Activated naive CD4-positive, alpha-beta T cell treated with anti-CD3 and anti-CD28 coated beads, Interleukin-2, amount 10 ng/mL, durations not matched to agents 7 days and 5 days (primary cell): ENCODE data around the gene TRIM39.
A peak's percentile ranks its signal among the peaks of the same experiment; 100 is the strongest.
"Not testable (repeated sequence)": the region's sequence is repeated elsewhere in the genome, so short reads cannot be mapped to it uniquely, and the experiment has no call there.

Experiments used
- CTCF ChIA-PET: fragments of 350-600 bp; sonication (Branson Sonifier 250); formaldehyde crosslinking; loops from one replicate; lab custom pipeline; 2021; ENCODE audit warnings: antibody characterized with exemption; lab: Charles Lee
- DNase-seq: peaks from one replicate; pipeline ENCODE4 v3.0.0-alpha.2; 2020
- H3K27ac Mint-ChIP-seq: one replicate; pipeline ENCODE4 v1.8.0; 2021; ENCODE audit warnings: mild to moderate bottlenecking, moderate library complexity, mixed read lengths
- H3K27me3 Mint-ChIP-seq: one replicate; pipeline ENCODE4 v1.8.0; 2021; ENCODE audit warnings: mild to moderate bottlenecking, mixed read lengths
- H3K36me3 Mint-ChIP-seq: one replicate; pipeline ENCODE4 v1.8.0; 2021; ENCODE audit warnings: mixed read lengths
- H3K4me1 Mint-ChIP-seq: one replicate; pipeline ENCODE4 v1.8.0; 2021; ENCODE audit warnings: mixed read lengths
- H3K4me3 Mint-ChIP-seq: one replicate; pipeline ENCODE4 v1.8.0; 2021; ENCODE audit warnings: mild to moderate bottlenecking, moderate library complexity, mixed read lengths
- H3K9me3 Mint-ChIP-seq: one replicate; pipeline ENCODE4 v1.8.0; 2021; ENCODE audit warnings: mixed read lengths

TRIM39 gene

GRCh38 chr6:30361661-30362060, 34.9 kb downstream of the TRIM39 start:
- Mint-ChIP-seq H3K36me3 (no peaks in the 10 kb centered on the region), H3K4me3 (no peak overlapping the region), H3K4me1 (peaks cover 8% of the 10 kb centered on the region), H3K27ac (no peak overlapping the region), H3K9me3 (no peaks in the 10 kb centered on the region), H3K27me3 (peaks cover 80% of the 10 kb centered on the region)
- DNase-seq: no peak
- CTCF ChIA-PET: no interaction called here

- Mint-ChIP-seq H3K36me3 (no peaks in the 10 kb centered on the region), H3K27me3 (peaks cover 75% of the 10 kb centered on the region), H3K4me3 (no peak overlapping the region), H3K27ac (no peak overlapping the region), H3K4me1 (no peaks in the 10 kb centered on the region), H3K9me3 (no peaks in the 10 kb centered on the region)
- CTCF ChIA-PET: no interaction called here
- no peak for DNase-seq
These were observed 36.7 kb downstream of the TRIM39 start for GRCh38 chr6:30363459-30363858.

GRCh38 chr6:30364591-30364990, 37.9 kb downstream of the TRIM39 start:
- peak; percentile 29 for DNase-seq
- Mint-ChIP-seq H3K27ac (no peak overlapping the region), H3K4me3 (no peak overlapping the region), H3K9me3 (no peaks in the 10 kb centered on the region), H3K4me1 (no peaks in the 10 kb centered on the region), H3K27me3 (peaks cover 71% of the 10 kb centered on the region), H3K36me3 (no peaks in the 10 kb centered on the region)
- CTCF ChIA-PET: no interaction called here

GRCh38 chr6:30369280-30369679, 42.6 kb downstream of the TRIM39 start:
- H3K4me3 Mint-ChIP-seq, DNase-seq, H3K36me3 Mint-ChIP-seq, H3K9me3 Mint-ChIP-seq, H3K27ac Mint-ChIP-seq, H3K4me1 Mint-ChIP-seq: not testable (repeated sequence)
- CTCF ChIA-PET: interaction anchor here (1.5 kb wide), 1 partner anchor 11 kb away, joined by 3 read pairs; no protein-coding TSS in a partner anchor
- peaks cover 48% of the 10 kb centered on the region for H3K27me3 Mint-ChIP-seq

GRCh38 chr6:30378290-30378937, 51.7 kb downstream of the TRIM39 start:
- H3K4me3 Mint-ChIP-seq: no peak overlapping the region
- CTCF ChIA-PET: no interaction called here
- DNase-seq: no peak
- H3K36me3 Mint-ChIP-seq: no peaks in the 10 kb centered on the region
- H3K27ac Mint-ChIP-seq: no peak overlapping the region
- no peaks in the 10 kb centered on the region for H3K4me1 Mint-ChIP-seq
- H3K9me3 Mint-ChIP-seq: no peaks in the 10 kb centered on the region
- peaks cover 42% of the 10 kb centered on the region for H3K27me3 Mint-ChIP-seq

GRCh38 chr6:30380464-30380863, 53.7 kb downstream of the TRIM39 start:
- no peak overlapping the region for H3K27ac Mint-ChIP-seq
- H3K4me3 Mint-ChIP-seq: no peak overlapping the region
- no peaks in the 10 kb centered on the region for H3K36me3 Mint-ChIP-seq
- peaks cover 44% of the 10 kb centered on the region for H3K27me3 Mint-ChIP-seq
- CTCF ChIA-PET: interaction anchor here (1.4 to 1.6 kb wide), 2 partner anchors 14 to 17 kb away, joined by 6 to 7 read pairs; no protein-coding TSS in a partner anchor
- no peaks in the 10 kb centered on the region for H3K9me3 Mint-ChIP-seq
- H3K4me1 Mint-ChIP-seq: no peaks in the 10 kb centered on the region
- DNase-seq: no peak

GRCh38 chr6:30386166-30386565, 59.4 kb downstream of the TRIM39 start:
- H3K27me3 Mint-ChIP-seq: peaks cover 62% of the 10 kb centered on the region
- no peaks in the 10 kb centered on the region for H3K9me3 Mint-ChIP-seq
- H3K4me3 Mint-ChIP-seq: no peak overlapping the region
- no peak overlapping the region for H3K27ac Mint-ChIP-seq
- DNase-seq: no peak
- CTCF ChIA-PET: no interaction called here
- H3K4me1 Mint-ChIP-seq: no peaks in the 10 kb centered on the region
- H3K36me3 Mint-ChIP-seq: no peaks in the 10 kb centered on the region

GRCh38 chr6:30391240-30391639, 64.5 kb downstream of the TRIM39 start:
- no peaks in the 10 kb centered on the region for H3K36me3 Mint-ChIP-seq
- no peaks in the 10 kb centered on the region for H3K9me3 Mint-ChIP-seq
- DNase-seq: no peak
- CTCF ChIA-PET: no interaction called here
- no peak overlapping the region for H3K27ac Mint-ChIP-seq
- H3K4me3 Mint-ChIP-seq: no peak overlapping the region
- H3K27me3 Mint-ChIP-seq: peaks cover 61% of the 10 kb centered on the region
- H3K4me1 Mint-ChIP-seq: no peaks in the 10 kb centered on the region
